Posterior vena cava (tissue), 2 donors: ENCODE results near the gene CNGA1. TPM values are rescaled to one million over a fixed set of nuclear protein-coding genes. Genes with fewer than 3 reads are reported as not detected.
"Not testable (repeated sequence)": the region's sequence is repeated elsewhere in the genome, so short reads cannot be mapped to it uniquely, and the experiment has no call there.

Experiments used
- DNase-seq: peaks from one replicate; pipeline ENCODE4 v3.0.0-alpha.2; 2020; ENCODE audit warnings: low spot score
- intact Hi-C, 2 donors: fragments of 100-400 bp; cut with DNase I; formaldehyde crosslinking; loops; one replicate each; pipeline versions ENCODE4 v1.14.1 to v1.14.2; 2022 to 2023
- total RNA-seq, 2 donors: library from RNA; stranded (reverse); fragmentation: NEBNext Ultra II Directional; extraction: Animal tissue kit (Norgen Biotek cat#: 25700); gene quantifications; one replicate each; pipeline ENCODE4 v1.2.1, GENCODE V29; 2021
- donor health status: DM: yes; HTN: yes; CAD: no.
- donor health status: DM: yes; HTN: yes; CAD: no.

Gene CNGA1
- total RNA-seq, 2 donors from 2014 or later, result 0.57 to 0.60 TPM

GRCh38 chr4:47922436-47923260 is 93.8 kb downstream of the CNGA1 start:
- DNase-seq, intact Hi-C loops: not testable (repeated sequence)

- intact Hi-C loops, DNase-seq: not testable (repeated sequence)
These were observed 99.3 kb downstream of the CNGA1 start for GRCh38 chr4:47917163-47917562.

- intact Hi-C loops, result no loop called here
- no peak for DNase-seq
These were observed 101.1 kb downstream of the CNGA1 start for GRCh38 chr4:47915378-47915777.

GRCh38 chr4:47914926-47915237 is 101.6 kb downstream of the CNGA1 start:
- no peak for DNase-seq
- intact Hi-C loops, result no loop called here

- intact Hi-C loops, result no loop called here
These were observed 102.1 kb downstream of the CNGA1 start, which contains the start of gene NFXL1 for GRCh38 chr4:47914220-47914925. Gene NFXL1 (minus strand): TSS chr4:47914583. CDS start chr4:47914203, 380 bp downstream.

GRCh38 chr4:47913861-47914219 is 102.6 kb downstream of the CNGA1 start:
- DNase-seq, result peak; percentile 84
- intact Hi-C loops, result no loop called here

More at GRCh38 chr4:47914220-47914925, 102.1 kb downstream of the CNGA1 start, which contains the start of gene NFXL1:
- DNase-seq, result peak; percentile 99

GRCh38 chr4:47913330-47913729 is 103.2 kb downstream of the CNGA1 start:
- DNase-seq, result no peak
- intact Hi-C loops, result no loop called here

GRCh38 chr4:47907089-47907646 is 109.3 kb downstream of the CNGA1 start:
- intact Hi-C loops, result no loop called here

GRCh38 chr4:47899639-47900038 is 116.8 kb downstream of the CNGA1 start:
- intact Hi-C loops, result no loop called here
- no peak for DNase-seq

More at GRCh38 chr4:47907089-47907646, 109.3 kb downstream of the CNGA1 start:
- no peak for DNase-seq

- no peak for DNase-seq
- intact Hi-C loops, result no loop called here
These were observed 124.6 kb downstream of the CNGA1 start for GRCh38 chr4:47891928-47892327.

Other genes starting within 250 kb of the CNGA1 start
- gene CORIN, start 178.6 kb downstream of the CNGA1 start, total RNA-seq, result under 1 TPM; 0.32 to 0.48 TPM
- 10 to 100 TPM in 1 of 2 donors, 1 to 10 TPM in 1; 9.9 to 14.6 TPM for gene NFXL1, start 102.1 kb downstream of the CNGA1 start, total RNA-seq
- gene NIPAL1, start 91 bp upstream of the CNGA1 start, total RNA-seq, result under 1 TPM; 0.28 to 0.48 TPM
- 1 to 10 TPM; 2.6 TPM for gene TXK, start 117.6 kb upstream of the CNGA1 start, total RNA-seq